HS-5 (cell line): Measurements from ENCODE around the gene ARMH3.
A peak's percentile ranks its signal among the peaks of the same experiment; 100 is the strongest.

Experiments
- DNase-seq: peaks from one replicate; pipeline ENCODE4 v3.0.0-alpha.2; 2012; ENCODE audit warnings: low read depth

ARMH3 gene

GRCh38 chr10:101830322-101831168 lies 225.4 kb downstream of the ARMH3 start:
- no peak for DNase-seq

- DNase-seq: no peak
Observed at GRCh38 chr10:101829561-101830315, 226.2 kb downstream of the ARMH3 start.

GRCh38 chr10:101828766-101829551 lies 227.0 kb downstream of the ARMH3 start:
- no peak for DNase-seq

- DNase-seq: no peak
Observed at GRCh38 chr10:101827919-101828600, 227.9 kb downstream of the ARMH3 start.

- DNase-seq: no peak
Observed at GRCh38 chr10:101826852-101827434, 229.0 kb downstream of the ARMH3 start.

GRCh38 chr10:101824736-101825135 lies 231.2 kb downstream of the ARMH3 start:
- no peak for DNase-seq

GRCh38 chr10:101818872-101819633 lies 236.9 kb downstream of the ARMH3 start:
- no peak for DNase-seq

- peak; percentile 98 for DNase-seq
Observed at GRCh38 chr10:101818119-101818871, 237.7 kb downstream of the ARMH3 start, which contains the start of gene OGA. TSS of gene OGA (minus strand) at chr10:101818444. CDS start at chr10:101818022, 422 bp downstream.

- DNase-seq: peak; percentile 82
Observed at GRCh38 chr10:101817337-101818118, 238.4 kb downstream of the ARMH3 start.

GRCh38 chr10:101816913-101817336 lies 239.0 kb downstream of the ARMH3 start:
- DNase-seq: no peak

- DNase-seq: no peak
Observed at GRCh38 chr10:101816376-101816775, 239.6 kb downstream of the ARMH3 start.

- DNase-seq: no peak
Observed at GRCh38 chr10:101814466-101815071, 241.4 kb downstream of the ARMH3 start.

- no peak for DNase-seq
Observed at GRCh38 chr10:101812606-101813005, 243.4 kb downstream of the ARMH3 start.

GRCh38 chr10:101807158-101807557 lies 248.8 kb downstream of the ARMH3 start:
- DNase-seq: no peak

- peak; percentile 29 for DNase-seq
Observed at GRCh38 chr10:101803511-101803910, 252.5 kb downstream of the ARMH3 start.

GRCh38 chr10:101797403-101798059 lies 258.4 kb downstream of the ARMH3 start:
- no peak for DNase-seq
